Adrenal gland (tissue), 5 donors: ENCODE data around the gene CNR1.
A peak's percentile ranks its signal among the peaks of the same experiment; 100 is the strongest.

Source experiments
- POLR2A ChIP-seq, 2 donors: fragments of 450-650 bp; IDR thresholded peaks; one replicate each; pipeline ENCODE4 v1.6.1; 2017; ENCODE audit warnings: antibody characterized with exemption in 2 of 2, mild to moderate bottlenecking in 2 of 2, moderate library complexity in 1 of 2
- TF ChIP-seq, protein P1 (sequence below), 6 experiments: fragments of 450-650 bp in 4 of 6; fragments of 200-600 bp in 2 of 6; sonication (generic) in 1 of 6; IDR thresholded peaks; 1 replicate in 5 of 6; 2 replicates in 1 of 6; pipeline versions ENCODE4 v1.5.1 to v1.8.0; 2016 to 2021; ENCODE audit warnings: antibody characterized with exemption in 6 of 6, mild to moderate bottlenecking in 2 of 6, moderate library complexity in 1 of 6
- donor health status: DM: no; HTN: no; CAD: no.

DNA sequence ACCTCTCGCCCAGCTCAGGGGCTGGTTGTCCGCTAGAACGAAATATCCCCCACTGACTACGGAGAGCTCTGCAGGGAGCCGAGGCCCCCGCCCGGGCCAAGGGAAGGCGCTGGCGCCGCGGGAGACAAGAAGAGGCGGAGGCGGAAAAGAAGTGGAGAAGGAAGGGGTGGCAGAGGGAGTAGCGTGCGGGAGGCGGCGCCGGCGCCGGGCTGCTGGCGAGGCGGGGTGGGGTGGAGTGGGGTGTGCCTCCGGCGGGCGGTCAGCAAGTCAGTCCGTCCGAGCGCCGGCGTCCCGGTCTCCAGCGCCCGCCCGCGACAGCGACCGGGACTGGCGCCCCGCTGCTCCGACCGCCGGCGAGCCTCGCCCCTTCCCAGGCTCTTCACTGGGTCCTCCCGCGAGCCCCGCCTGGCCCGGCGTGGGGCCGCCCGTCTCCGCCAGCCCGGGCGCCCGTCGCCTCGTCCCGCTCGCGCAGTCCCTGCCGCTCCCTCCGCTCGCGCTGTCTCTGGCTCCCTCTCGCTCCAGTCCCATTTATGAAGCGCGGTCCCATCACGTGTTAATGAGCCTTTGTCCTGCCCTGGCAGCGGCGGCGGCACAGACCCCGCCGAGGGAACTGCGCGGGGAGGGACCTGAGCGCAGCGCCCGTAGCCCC is at the start of gene CNR1:
- TF ChIP-seq, protein P1, sequence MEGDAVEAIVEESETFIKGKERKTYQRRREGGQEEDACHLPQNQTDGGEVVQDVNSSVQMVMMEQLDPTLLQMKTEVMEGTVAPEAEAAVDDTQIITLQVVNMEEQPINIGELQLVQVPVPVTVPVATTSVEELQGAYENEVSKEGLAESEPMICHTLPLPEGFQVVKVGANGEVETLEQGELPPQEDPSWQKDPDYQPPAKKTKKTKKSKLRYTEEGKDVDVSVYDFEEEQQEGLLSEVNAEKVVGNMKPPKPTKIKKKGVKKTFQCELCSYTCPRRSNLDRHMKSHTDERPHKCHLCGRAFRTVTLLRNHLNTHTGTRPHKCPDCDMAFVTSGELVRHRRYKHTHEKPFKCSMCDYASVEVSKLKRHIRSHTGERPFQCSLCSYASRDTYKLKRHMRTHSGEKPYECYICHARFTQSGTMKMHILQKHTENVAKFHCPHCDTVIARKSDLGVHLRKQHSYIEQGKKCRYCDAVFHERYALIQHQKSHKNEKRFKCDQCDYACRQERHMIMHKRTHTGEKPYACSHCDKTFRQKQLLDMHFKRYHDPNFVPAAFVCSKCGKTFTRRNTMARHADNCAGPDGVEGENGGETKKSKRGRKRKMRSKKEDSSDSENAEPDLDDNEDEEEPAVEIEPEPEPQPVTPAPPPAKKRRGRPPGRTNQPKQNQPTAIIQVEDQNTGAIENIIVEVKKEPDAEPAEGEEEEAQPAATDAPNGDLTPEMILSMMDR (IDR thresholded peaks at IDR 0.05) = peak in 1 of 6 experiments; percentile 3
- TF ChIP-seq POLR2A (IDR thresholded peaks at IDR 0.05) = peak; percentile 10 to 42
